RWPE2 (cell line): Measurements from ENCODE around the gene SPX.

Source experiments
- ATAC-seq: fragments of 200-7000 bp; cut with Tn5 transposase; 3 replicates; pipeline ENCODE4 v1.9.1; 2021; ENCODE audit warnings: low read depth
- DNase-seq: peaks from one replicate; pipeline ENCODE4 v3.0.0-alpha.2; 2020; ENCODE audit warnings: low spot score
- H3K27ac ChIP-seq: fragments of 450-650 bp; 2 replicates; pipeline ENCODE4 v1.5.1; 2017; ENCODE audit warnings: mild to moderate bottlenecking; ENCODE audit not compliant: poor library complexity, severe bottlenecking
- H3K27me3 ChIP-seq: fragments of 250-450 bp; sonication (Bioruptor Pico); 2 replicates; pipeline ENCODE4 v1.5.1; 2021; ENCODE audit warnings: mild to moderate bottlenecking, moderate library complexity; ENCODE audit not compliant: insufficient read depth, poor library complexity, severe bottlenecking
- H3K36me3 ChIP-seq: fragments of 250-450 bp; sonication (Bioruptor Pico); 2 replicates; pipeline ENCODE4 v1.5.1; 2020; ENCODE audit warnings: low read depth, mild to moderate bottlenecking, moderate library complexity
- H3K4me1 ChIP-seq: fragments of 250-450 bp; sonication (Bioruptor Pico); 2 replicates; pipeline ENCODE4 v1.5.1; 2021; ENCODE audit warnings: mild to moderate bottlenecking, moderate library complexity; ENCODE audit not compliant: insufficient read depth, poor library complexity, severe bottlenecking
- H3K4me3 ChIP-seq: fragments of 250-450 bp; sonication (Bioruptor Pico); 2 replicates; pipeline ENCODE4 v1.5.1; 2021; ENCODE audit warnings: mild to moderate bottlenecking, moderate library complexity; ENCODE audit not compliant: severe bottlenecking
- H3K9me3 ChIP-seq: fragments of 250-450 bp; sonication (Bioruptor Pico); 2 replicates; pipeline ENCODE4 v1.5.1; 2021; ENCODE audit warnings: mild to moderate bottlenecking, moderate library complexity; ENCODE audit not compliant: severe bottlenecking
- CTCF ChIP-seq: fragments of 450-650 bp; IDR thresholded peaks from one replicate; pipeline ENCODE4 v1.5.1; 2017; ENCODE audit warnings: mild to moderate bottlenecking, moderate library complexity; ENCODE audit not compliant: poor library complexity, severe bottlenecking

The SPX gene

GRCh38 chr12:21551841-21552465 is 25.9 kb downstream of the SPX start:
- DNase-seq (no peak), ATAC-seq (no peak)
- Histone ChIP-seq H3K27me3 (no peaks in the 10 kb centered on the region), H3K4me1 (no peaks in the 10 kb centered on the region), H3K4me3 (no peak overlapping the region), H3K36me3 (no peaks in the 10 kb centered on the region), H3K9me3 (no peaks in the 10 kb centered on the region), H3K27ac (no peak overlapping the region)
- TF ChIP-seq CTCF: no peak

- ATAC-seq (no peak), DNase-seq (no peak)
- Histone ChIP-seq H3K27me3 (no peaks in the 10 kb centered on the region), H3K36me3 (no peaks in the 10 kb centered on the region), H3K4me3 (no peak overlapping the region), H3K4me1 (no peaks in the 10 kb centered on the region), H3K9me3 (no peaks in the 10 kb centered on the region), H3K27ac (no peak overlapping the region)
- TF ChIP-seq CTCF: no peak
Measured at GRCh38 chr12:21552635-21553328, 26.7 kb downstream of the SPX start.

- Histone ChIP-seq H3K27ac (no peak overlapping the region), H3K4me1 (no peaks in the 10 kb centered on the region), H3K27me3 (no peaks in the 10 kb centered on the region), H3K9me3 (no peaks in the 10 kb centered on the region), H3K4me3 (no peak overlapping the region), H3K36me3 (no peaks in the 10 kb centered on the region)
- DNase-seq (no peak), ATAC-seq (no peak)
- TF ChIP-seq CTCF: no peak
Measured at GRCh38 chr12:21553329-21553675, 27.2 kb downstream of the SPX start.

- TF ChIP-seq CTCF: no peak
- H3K9me3 ChIP-seq: no peaks in the 10 kb centered on the region
- ATAC-seq: no peak
- H3K27ac ChIP-seq: no peak overlapping the region
- H3K4me1 ChIP-seq: peaks cover 16% of the 10 kb centered on the region
- DNase-seq: no peak
- H3K27me3 ChIP-seq: no peaks in the 10 kb centered on the region
- no peaks in the 10 kb centered on the region for H3K36me3 ChIP-seq
- H3K4me3 ChIP-seq: no peak overlapping the region
Measured at GRCh38 chr12:21558100-21558679, 32.1 kb downstream of the SPX start.
